Upper lobe of left lung (tissue), 6 donors: ENCODE data around the gene ZNF280D. TPM values are rescaled to one million over a fixed set of nuclear protein-coding genes. Genes with fewer than 3 reads are reported as not detected.

Experiments
- ATAC-seq, 2 donors: fragments of 200-7000 bp; cut with Tn5 transposase; one replicate each; pipeline ENCODE4 v1.9.1; 2022; ENCODE audit warnings: mild to moderate bottlenecking in 2 of 2, moderate library complexity in 2 of 2; ENCODE audit not compliant: low FRiP score in 2 of 2
- DNase-seq, 2 donors: peaks; one replicate each; pipeline ENCODE4 v3.0.0-alpha.2; 2019 to 2020
- H3K27ac ChIP-seq, 4 donors: fragments of 200-600 bp; sonication (generic); one replicate each; pipeline ENCODE4 v1.5.1; 2016 to 2019
- H3K27me3 ChIP-seq, 4 donors: fragments of 200-600 bp; sonication (generic); one replicate each; pipeline ENCODE4 v1.5.1; 2017 to 2019
- H3K36me3 ChIP-seq, 4 donors: fragments of 200-600 bp; sonication (generic); one replicate each; pipeline ENCODE4 v1.5.1; 2016 to 2019
- H3K4me1 ChIP-seq, 4 donors: fragments of 200-600 bp; sonication (generic); one replicate each; pipeline ENCODE4 v1.5.1; 2018 to 2019
- H3K4me3 ChIP-seq, 4 donors: fragments of 200-600 bp; sonication (generic); one replicate each; pipeline ENCODE4 v1.5.1; 2017 to 2019; ENCODE audit warnings: mild to moderate bottlenecking in 2 of 4, moderate library complexity in 1 of 4
- H3K9me3 ChIP-seq, 4 donors: fragments of 200-600 bp; sonication (generic); one replicate each; pipeline ENCODE4 v1.5.1; 2018 to 2019
- CTCF ChIP-seq, 6 experiments: fragments of 450-650 bp in 4 of 6; fragments of 200-600 bp in 2 of 6; sonication (generic) in 2 of 6; IDR thresholded peaks; one replicate each; pipeline ENCODE4 v1.5.1; 2016 to 2019; ENCODE audit warnings: antibody characterized with exemption in 6 of 6
- EP300 ChIP-seq, 4 donors: sonication (generic); formaldehyde crosslinking; IDR thresholded peaks; one replicate each; pipeline ENCODE4 v1.5.1; 2017; ENCODE audit warnings: antibody characterized with exemption in 4 of 4, control low read depth in 2 of 4
- POLR2A ChIP-seq, 4 donors: fragments of 450-650 bp; IDR thresholded peaks; one replicate each; pipeline ENCODE4 v1.5.1; 2016 to 2017; ENCODE audit warnings: antibody characterized with exemption in 4 of 4, mild to moderate bottlenecking in 2 of 4
- POLR2AphosphoS5 ChIP-seq, 2 donors: sonication (generic); formaldehyde crosslinking; IDR thresholded peaks; one replicate each; pipeline ENCODE4 v1.5.1; 2017; ENCODE audit warnings: antibody characterized with exemption in 2 of 2
- WGBS, 2 donors: methylation state at CpG; one replicate each; pipeline ENCODE4 v1.1.5; 2017 to 2018; 5-methylcytosine and 5-hydroxymethylcytosine counted together
- total RNA-seq, 6 donors: library from RNA; depleted of rRNA in 4 of 6; stranded (reverse); fragments of >200 nt in 4 of 6; gene quantifications; one replicate each; pipeline versions ENCODE4 v1.1.0 to v1.2.1, GENCODE V29; 2016 to 2021
- donor health status: DM: no; HTN: no; CAD: no; lungs with moderate emphysema.
- donor health status: DM: no; HTN: yes; CAD: no; lungs with severe emphysema.

Gene ZNF280D
- total RNA-seq, 6 donors from 2014 or later: 21.2 to 67.4 (median 32.3) TPM

GRCh38 chr15:56654624-56655023 lies 78.7 kb downstream of the ZNF280D start:
- DNase-seq (no peak), ATAC-seq (no peak)
- TF ChIP-seq EP300 (IDR thresholded peaks at IDR 0.05) (no peak), POLR2A (IDR thresholded peaks at IDR 0.05) (no peak), POLR2AphosphoS5 (IDR thresholded peaks at IDR 0.05) (no peak), CTCF (IDR thresholded peaks at IDR 0.05) (no peak)
- Histone ChIP-seq H3K27ac (no peak overlapping the region), H3K9me3 (no peaks in the 10 kb centered on the region), H3K4me3 (no peak overlapping the region), H3K27me3 (no peaks in the 10 kb centered on the region), H3K36me3 (peaks cover 0 to 23% (median 6%) of the 10 kb centered on the region in 4 donors), H3K4me1 (no peaks in the 10 kb centered on the region)
- 97 to 98% methylated on average over 3 of the region's 3 CpGs for WGBS, 2 donors

GRCh38 chr15:56654216-56654615 lies 79.1 kb downstream of the ZNF280D start:
- Histone ChIP-seq H3K36me3 (peaks cover 0 to 20% (median 6%) of the 10 kb centered on the region in 4 donors), H3K4me3 (no peak overlapping the region), H3K27me3 (no peaks in the 10 kb centered on the region), H3K4me1 (no peaks in the 10 kb centered on the region), H3K27ac (no peak overlapping the region), H3K9me3 (no peaks in the 10 kb centered on the region)
- 94 to 97% methylated on average over 1 of the region's 1 CpG for WGBS, 2 donors
- ATAC-seq: no peak
- TF ChIP-seq CTCF (IDR thresholded peaks at IDR 0.05): no peak
- TF ChIP-seq EP300 (IDR thresholded peaks at IDR 0.05): no peak
- no peak for TF ChIP-seq POLR2A (IDR thresholded peaks at IDR 0.05)
- no peak for TF ChIP-seq POLR2AphosphoS5 (IDR thresholded peaks at IDR 0.05)
- DNase-seq: no peak

- H3K27ac ChIP-seq: no peak overlapping the region
- peaks cover 0 to 20% (median 6%) of the 10 kb centered on the region in 4 donors for H3K36me3 ChIP-seq
- ATAC-seq (no peak), DNase-seq (no peak)
- no peaks in the 10 kb centered on the region for H3K27me3 ChIP-seq
- TF ChIP-seq CTCF (IDR thresholded peaks at IDR 0.05) (no peak), POLR2A (IDR thresholded peaks at IDR 0.05) (no peak), EP300 (IDR thresholded peaks at IDR 0.05) (no peak), POLR2AphosphoS5 (IDR thresholded peaks at IDR 0.05) (no peak)
- WGBS, 2 donors: 88 to 91% methylated on average over 3 of the region's 3 CpGs
- no peaks in the 10 kb centered on the region for H3K9me3 ChIP-seq
- H3K4me1 ChIP-seq: no peaks in the 10 kb centered on the region
- no peak overlapping the region for H3K4me3 ChIP-seq
These were observed 79.5 kb downstream of the ZNF280D start for GRCh38 chr15:56653787-56654186.

- Histone ChIP-seq H3K4me3 (no peak overlapping the region), H3K4me1 (no peaks in the 10 kb centered on the region), H3K27me3 (no peaks in the 10 kb centered on the region), H3K9me3 (no peaks in the 10 kb centered on the region), H3K27ac (no peak overlapping the region), H3K36me3 (peaks cover 0 to 17% (median 6%) of the 10 kb centered on the region in 4 donors)
- no peak for ATAC-seq
- TF ChIP-seq EP300 (IDR thresholded peaks at IDR 0.05) (no peak), POLR2AphosphoS5 (IDR thresholded peaks at IDR 0.05) (no peak), POLR2A (IDR thresholded peaks at IDR 0.05) (no peak), CTCF (IDR thresholded peaks at IDR 0.05) (no peak)
- no peak for DNase-seq
These were observed 80.2 kb downstream of the ZNF280D start for GRCh38 chr15:56653107-56653506.

- H3K9me3 ChIP-seq: no peaks in the 10 kb centered on the region
- peaks cover 0 to 10% (median 2%) of the 10 kb centered on the region in 4 donors for H3K36me3 ChIP-seq
- no peak for DNase-seq
- H3K27ac ChIP-seq: no peak overlapping the region
- no peak overlapping the region for H3K4me3 ChIP-seq
- ATAC-seq: no peak
- H3K4me1 ChIP-seq: no peaks in the 10 kb centered on the region
- no peaks in the 10 kb centered on the region for H3K27me3 ChIP-seq
- WGBS, 2 donors: 90 to 93% methylated on average over 2 of the region's 2 CpGs
- no peak for TF ChIP-seq EP300 (IDR thresholded peaks at IDR 0.05)
- TF ChIP-seq CTCF (IDR thresholded peaks at IDR 0.05): no peak
- no peak for TF ChIP-seq POLR2AphosphoS5 (IDR thresholded peaks at IDR 0.05)
- TF ChIP-seq POLR2A (IDR thresholded peaks at IDR 0.05): no peak
These were observed 85.0 kb downstream of the ZNF280D start for GRCh38 chr15:56648311-56648710.
